GM21390 (cell line): ENCODE measurements around the gene CAP1.
"Not testable (repeated sequence)": the region's sequence is repeated elsewhere in the genome, so short reads cannot be mapped to it uniquely, and the experiment has no call there.

Experiments used
- ATAC-seq: cut with Tn5 transposase; IDR thresholded peaks from one replicate; pipeline ENCODE4 v1.9.1; 2021; ENCODE audit not compliant: unreplicated experiment

Gene CAP1

DNA sequence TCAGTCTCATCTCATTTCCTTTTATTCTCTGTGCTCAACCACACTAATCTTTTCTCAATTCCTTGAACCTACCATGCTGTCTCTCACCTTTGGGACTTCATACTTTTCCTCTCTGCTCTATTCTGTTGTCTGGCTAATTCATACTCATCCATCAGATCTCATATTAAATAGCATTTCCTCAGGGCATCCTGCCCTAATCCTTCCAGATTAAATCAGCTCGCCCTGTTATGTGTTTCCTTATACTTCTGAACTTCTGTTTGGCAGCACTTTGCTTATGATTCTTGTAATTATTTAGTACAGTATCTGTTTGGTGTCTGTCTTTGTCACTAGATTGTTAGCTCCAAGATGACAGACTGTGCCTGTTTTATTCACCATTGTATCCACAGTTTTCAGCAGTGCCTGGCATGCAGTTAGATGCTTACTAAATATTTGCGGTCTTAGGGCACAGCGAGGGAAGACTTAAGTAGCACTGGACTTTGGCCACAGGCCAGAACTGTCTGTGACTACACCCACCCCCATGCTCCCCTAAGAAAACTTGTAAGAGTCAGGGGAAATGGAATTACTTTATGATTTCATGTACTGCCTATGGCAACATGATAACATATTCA lies 9.9 kb upstream of the CAP1 start:
- no peak for ATAC-seq

DNA sequence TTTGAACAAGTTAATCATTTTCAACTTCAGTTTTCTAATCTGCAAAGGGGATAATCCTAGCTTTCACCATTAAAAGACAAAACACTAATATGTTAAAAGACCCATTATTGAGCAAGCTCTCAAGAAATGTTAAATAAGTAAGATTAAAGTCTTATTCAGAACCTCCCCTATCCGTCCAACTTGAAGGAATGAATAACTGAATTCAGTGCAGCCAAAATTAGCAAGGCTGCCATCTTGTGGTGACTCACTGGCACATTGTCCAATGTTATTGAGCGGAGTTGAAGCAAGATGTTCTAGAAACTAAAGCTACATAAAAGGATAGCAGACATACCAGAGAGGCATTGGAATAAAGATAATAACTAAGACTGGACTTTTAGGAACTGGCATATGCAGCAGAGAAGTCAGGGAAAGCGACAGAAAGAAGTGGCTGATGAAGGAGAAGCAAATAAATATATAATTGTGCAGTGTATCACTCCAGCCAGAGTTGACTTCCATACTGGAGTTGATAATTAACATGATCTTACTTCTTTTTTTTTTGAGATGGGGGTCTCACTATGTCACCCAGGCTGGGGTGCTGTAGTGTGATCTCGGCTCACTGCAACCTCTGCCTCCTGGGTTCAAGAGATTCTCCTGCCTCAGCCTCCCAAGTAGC lies 8.2 kb upstream of the CAP1 start:
- ATAC-seq = no peak

DNA sequence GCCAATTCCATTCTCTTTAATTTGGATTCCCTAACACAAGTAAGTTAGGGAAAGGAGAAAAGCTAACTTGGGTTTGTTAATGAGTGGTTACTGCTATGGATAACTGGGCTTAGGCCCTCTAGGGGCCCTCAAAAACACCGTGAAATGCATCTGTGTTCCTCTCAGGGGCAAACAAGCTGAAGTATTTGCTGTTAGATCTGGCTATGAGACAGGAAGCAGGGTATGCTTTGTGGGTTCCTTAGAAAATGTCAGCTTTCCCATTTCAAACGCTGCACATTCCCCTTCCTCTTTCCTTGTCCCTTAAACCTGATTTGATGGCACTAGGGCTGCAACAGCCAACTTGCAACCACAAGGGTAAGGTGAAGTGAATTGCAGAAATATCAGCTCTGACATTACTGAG lies 5.7 kb upstream of the CAP1 start:
- no peak for ATAC-seq

DNA sequence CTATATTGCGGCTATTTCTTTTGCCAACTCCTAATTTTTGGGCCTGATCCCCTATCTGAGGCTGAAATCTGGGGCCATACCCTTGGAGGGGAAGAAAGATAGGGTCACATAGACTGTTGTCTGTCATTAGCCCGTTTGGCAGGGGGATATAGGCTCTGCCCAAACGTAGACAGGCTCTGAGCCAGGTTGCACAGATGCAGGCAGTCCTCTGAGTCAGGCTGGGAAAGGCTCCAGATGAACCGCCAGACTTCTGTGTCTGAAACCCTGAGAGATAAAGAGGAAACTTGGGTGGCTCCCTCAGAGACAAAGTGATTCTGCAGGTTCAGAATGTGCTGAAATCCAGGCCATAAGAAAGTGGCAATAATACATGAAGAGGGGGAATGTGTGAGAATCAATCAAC lies 4.0 kb upstream of the CAP1 start:
- no peak for ATAC-seq

DNA sequence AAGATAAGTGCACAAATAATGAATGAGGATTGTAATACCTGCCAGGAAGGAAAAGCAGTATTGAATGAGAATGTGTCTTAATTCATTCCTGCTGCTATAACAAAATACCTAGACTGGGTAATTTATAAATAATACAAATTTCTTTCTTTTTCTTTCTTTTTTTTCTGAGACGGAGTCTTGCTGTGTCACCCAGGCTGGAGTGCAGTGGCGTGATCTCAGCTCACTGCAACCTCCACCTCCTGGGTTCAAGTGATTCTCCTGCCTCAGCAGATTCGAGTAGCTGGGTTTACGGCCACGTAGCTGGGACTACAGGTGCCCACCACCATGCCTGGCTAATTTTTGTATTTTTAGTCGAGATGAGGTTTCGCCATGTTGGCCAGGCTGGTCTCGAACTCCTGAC lies 3.3 kb upstream of the CAP1 start:
- not testable (repeated sequence) for ATAC-seq

DNA sequence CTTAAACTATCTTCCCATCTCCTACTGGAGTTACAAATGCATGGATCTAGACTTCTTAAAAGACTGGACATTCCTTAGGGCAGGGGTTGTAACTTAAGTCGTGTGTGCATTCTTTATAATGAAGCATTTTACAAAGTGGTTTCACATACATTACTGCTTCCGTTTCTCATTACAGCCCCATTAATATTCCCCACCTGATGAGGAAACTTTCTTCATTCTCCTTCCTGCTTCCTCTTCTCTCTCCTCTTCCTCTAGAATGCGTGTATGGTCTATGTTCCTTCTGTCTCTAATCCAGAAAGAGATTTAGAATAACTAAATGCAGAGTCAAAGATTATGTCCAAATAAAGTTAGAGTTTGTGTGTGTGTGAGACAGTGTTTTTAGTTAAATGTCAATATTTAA lies 1.8 kb upstream of the CAP1 start:
- no peak for ATAC-seq

DNA sequence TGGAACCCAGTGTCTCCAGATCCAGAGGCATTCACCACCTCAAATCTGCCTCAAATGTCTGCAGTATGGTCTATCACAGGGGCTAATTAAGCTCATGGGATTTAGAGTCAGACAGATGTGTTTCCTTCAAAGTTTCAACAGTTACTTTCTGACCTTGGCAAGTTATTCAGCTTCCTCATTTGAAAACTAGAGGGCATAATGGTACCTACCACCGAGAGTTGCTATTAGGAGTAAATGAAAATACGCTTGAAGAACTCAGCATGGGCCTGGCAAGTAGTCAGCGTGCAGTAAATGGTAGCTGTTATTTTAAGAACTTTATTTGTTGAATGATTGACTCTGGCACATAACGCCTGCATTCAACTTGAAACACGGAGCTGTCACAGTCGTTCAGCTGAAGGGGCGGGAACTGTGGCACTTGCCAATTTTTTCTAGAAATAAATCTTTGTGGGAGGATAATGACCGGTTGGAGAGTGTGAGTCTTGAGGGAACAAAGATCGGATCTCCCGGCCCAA lies 1.2 kb upstream of the CAP1 start:
- ATAC-seq = peak; percentile 5

DNA sequence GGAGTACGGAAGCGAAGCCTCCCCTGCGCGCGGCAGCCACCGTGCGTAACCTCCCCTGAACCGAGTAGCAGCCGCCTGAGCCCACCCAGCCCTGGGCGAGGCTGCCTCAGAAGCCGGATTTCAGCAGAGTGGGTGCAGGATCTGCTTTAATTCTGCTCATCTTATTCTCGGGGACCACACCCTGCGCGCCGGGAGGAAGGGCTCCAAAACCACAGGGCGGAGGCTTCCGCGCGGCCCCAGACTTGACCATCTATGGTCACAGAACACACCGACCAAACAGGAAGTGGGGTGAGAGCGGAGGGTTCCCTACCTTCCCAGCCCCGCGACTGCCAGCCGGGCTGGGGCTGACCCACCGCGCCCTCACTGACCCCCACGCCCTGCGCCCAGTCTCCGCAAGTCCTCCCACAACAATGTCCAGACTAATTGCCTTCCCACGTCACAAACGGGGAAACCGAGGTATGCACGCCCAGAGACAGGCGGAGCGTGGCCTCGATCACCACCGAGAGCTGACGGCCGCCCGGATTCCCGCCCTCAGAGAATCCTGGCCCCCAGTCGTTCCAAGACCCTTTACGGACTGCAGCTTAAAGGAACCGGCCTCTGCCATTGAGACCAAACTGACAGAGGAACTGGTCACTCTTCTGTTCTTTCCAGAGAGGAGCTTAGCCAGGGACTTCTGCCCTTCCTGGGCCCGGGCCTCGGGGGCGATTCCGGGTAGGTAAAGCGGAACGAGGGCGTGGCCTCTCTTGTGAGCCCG lies 595 bp upstream of the CAP1 start:
- ATAC-seq = peak; percentile 65

DNA sequence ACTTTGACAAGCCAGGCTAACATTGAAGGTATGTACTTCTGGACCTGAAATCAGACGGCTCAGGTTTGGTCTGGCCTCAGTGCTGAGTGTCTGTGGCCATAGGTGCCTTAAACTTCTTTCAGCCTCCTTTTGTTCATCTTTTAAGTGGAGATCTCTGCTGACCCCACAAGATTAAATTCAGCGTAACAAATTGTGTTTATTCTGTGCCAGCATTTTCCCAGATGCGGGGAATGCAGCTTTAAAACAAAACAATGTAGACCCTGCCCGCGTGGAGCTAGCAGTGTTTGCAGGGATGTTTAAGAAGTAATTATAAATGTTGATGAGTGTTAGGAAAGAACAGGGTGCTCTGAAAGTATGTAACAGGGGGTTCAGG lies 923 bp downstream of the CAP1 start:
- no peak for ATAC-seq

DNA sequence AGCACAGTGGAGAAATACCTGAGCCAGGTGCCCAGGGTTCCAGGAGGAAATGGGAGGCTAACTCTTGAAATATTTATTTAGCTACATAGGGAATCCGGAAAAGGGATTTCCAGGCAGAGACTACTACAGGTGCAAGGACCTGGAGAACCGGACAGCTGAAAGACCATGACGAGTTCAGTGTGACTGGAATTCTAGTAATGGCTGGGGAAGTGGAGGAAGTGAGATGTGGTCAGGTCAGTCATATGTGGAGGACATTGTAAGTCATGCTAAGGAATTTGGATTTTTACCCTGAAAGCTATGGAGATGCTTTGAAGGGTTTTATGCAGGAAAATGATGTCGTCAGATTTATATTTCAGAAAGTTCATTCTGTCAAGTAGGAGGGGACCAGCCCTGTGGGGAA lies 1.8 kb downstream of the CAP1 start:
- ATAC-seq = no peak

DNA sequence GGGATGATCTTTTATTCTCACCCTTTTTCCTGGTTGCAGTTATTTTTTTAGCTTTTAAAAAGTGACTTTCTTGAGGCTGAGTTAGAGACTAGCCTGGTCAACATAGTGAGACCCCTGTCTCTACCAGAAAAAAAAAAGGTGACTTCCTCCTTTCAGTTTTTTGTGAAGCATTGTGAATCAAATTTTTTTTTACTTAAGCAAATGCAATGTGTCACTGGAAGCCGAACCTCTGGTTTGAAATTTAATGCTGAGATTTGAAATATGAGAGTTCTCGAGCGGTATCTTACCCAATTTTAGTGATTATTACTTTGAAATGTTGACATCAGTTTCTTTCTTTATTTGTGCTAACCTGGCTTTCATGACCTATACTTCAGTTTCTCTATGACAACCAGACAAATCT lies 3.6 kb downstream of the CAP1 start:
- ATAC-seq = no peak

DNA sequence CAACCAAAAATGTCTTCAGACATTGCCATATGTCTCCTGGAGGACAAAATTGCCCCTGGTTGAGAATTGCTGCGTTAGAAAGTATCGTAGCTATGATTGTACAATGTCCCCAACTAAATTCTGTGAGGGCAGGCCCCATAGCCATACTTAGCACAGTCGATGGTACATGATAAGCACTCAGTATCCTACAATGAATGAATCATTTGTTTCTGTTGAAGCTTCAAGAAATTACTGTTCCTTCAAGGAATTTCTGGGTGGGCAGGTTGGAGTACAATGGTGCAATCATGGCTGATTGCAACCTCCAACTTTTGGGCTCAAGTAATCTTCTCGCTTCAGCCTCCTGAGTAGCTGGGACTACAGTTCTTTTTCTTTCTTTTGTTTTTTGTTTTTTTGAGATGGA lies 4.7 kb downstream of the CAP1 start:
- no peak for ATAC-seq

DNA sequence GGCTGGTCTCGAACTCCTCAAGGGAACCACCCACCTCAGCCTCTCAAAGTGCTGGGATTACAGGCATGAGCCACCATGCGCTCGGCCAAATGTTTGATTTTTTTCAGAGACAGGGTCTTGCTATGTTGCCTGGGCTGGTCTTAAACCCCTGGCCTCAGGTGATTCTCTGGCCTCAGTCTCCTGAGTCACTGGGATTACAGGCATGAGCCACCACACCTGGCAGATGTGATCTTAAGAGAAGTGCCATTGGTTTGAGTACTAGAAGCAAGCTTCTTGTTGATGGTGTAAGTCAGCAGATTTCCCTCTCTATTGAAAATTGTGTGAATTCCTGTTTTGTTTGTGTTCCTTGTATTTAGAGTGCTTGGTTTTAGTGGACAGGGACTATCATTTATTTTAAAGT lies 5.2 kb downstream of the CAP1 start:
- no peak for ATAC-seq

DNA sequence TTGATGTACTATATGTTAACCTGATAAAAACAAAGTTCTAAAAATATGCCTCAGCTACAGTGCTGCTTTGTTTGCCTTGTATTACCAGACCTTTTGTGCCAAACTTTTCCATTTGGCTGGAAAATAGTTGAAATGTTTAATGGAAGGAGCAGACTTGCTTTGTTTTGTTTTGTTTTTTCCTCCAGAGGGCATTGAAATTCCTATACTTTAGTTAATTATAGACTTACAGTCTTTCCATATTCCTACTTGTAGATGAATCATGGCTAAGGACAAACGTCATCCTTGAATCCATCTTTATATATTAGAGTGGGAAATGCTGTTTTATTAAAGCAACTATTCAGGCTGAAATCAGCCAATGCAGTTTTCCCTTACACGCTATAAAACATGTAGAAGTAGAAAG lies 6.7 kb downstream of the CAP1 start:
- no peak for ATAC-seq

DNA sequence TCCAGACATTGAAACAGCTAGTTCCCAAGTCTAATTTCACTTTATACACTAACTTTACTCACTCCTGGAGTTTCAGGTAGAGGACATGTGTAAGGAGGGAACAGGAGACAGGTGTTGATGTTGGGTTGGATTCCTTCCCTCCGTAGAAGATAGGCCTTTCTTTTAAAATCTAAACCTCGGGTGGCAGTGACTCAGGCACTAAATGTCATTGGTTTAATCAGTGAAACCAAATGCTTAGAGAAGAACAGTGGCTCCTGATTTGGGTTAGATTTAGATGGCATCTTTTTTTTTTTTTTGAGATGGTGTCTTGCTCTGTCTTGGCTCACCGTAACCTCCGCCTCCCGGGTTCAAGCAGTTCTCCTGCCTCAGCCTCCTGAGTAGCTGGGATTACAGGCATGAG lies 7.2 kb downstream of the CAP1 start:
- no peak for ATAC-seq

DNA sequence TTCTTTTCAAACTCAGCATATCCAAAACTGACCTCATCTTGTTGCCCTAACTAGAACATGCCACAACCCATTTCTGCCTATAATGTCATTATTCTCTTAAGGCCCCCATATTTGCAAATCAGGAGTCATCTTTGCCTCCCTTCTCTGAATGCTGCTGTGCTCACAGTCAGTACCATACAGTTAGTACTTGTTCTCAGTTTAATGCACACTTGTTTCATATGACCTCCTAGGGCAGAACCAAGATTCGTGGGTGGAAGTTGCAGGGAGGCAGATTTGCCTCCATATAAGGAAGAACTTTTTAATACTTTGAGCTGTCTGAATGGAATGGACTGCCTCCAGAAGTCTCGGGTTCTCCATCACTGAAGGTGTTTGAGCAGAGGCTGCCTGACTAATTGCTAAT lies 9.2 kb downstream of the CAP1 start:
- ATAC-seq = no peak

DNA sequence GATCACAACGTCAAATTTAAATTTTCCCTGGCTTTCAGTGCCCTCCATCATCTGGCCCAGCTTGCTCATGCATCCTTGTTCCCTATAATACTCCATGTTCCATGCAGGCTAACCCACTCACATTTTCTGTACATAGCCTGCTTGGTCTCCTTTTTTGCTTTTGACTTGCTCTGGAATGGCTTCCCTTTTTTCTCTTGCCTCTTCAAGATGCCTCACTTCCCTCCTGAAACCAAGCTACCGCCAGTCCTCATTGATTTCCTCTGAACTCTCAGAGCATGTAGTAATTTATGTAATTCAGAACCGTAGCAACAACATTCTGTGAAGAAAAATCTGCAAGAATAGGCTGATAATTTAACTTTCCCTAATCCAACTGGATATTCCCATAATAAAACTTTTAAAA lies 10.3 kb downstream of the CAP1 start:
- ATAC-seq = no peak

DNA sequence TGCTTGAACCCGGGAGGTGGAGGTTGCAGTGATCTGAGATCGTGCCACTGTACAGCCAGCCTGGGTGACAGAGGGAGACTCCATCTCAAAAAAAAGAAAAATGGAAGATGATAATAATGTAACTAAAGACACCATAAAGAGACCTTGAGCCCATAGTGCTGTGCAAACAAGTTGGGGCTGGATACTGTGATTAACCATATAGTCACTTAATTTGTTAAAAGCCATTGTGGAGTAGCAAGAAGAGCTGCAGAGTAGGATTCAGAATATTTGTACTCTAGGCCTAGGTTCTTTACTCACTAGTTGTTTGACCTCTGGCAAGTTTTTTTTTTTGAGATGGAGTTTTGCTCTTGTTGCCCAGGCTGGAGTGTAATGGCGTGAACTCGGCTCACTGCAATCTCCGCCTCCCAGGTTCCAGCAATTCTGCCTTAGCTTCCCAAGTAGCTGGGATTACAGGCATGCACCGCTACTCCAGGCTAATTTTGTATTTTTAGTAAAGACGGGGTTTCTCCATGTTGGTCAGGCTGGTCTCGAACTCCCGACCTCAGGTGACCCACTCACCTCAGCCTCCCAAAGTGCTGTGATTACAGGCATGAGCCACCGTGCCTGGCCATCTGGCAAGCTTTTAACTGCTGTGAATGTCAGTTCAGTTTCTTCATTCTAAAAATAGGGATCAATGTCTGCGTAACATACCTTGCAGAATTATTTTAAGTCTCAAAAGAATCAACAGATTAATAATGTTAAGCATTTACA lies 12.8 kb downstream of the CAP1 start:
- ATAC-seq = no peak

DNA sequence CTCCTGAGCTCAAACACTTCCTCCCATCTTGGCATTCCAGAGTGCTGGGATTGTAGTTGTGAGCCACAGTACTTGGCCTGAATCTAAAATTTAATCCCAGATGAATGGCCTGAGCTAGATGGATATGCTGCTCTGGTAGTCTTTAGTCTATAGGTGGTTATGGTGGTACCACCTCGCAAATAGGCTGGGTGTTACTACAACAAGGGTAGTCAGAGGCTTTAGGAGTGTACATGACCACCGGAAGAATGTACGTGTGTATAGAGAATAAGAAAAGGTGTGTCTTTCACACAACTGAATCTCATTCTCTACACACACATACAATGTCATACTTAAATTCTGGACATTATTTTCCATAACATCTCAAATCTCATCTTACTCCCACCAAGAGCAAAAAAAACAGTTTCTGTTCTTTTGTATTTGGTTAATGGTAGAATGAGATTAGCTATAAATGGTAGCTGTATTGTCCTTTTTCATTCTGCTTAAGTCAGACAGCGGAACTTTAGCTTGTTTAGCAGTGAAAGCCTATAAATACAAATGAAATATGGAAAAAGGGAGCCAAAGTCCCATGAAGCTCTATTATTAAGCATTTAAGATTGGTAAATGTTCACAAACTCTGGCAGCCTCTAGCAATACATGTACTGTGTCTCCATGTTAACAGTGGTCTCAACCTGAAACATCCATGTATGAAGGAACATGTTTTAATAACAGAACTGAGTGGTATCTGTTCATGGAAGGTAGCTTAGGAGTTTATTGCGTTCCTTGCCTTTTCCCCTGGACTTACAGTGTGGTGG lies 16.2 kb downstream of the CAP1 start:
- ATAC-seq = no peak

DNA sequence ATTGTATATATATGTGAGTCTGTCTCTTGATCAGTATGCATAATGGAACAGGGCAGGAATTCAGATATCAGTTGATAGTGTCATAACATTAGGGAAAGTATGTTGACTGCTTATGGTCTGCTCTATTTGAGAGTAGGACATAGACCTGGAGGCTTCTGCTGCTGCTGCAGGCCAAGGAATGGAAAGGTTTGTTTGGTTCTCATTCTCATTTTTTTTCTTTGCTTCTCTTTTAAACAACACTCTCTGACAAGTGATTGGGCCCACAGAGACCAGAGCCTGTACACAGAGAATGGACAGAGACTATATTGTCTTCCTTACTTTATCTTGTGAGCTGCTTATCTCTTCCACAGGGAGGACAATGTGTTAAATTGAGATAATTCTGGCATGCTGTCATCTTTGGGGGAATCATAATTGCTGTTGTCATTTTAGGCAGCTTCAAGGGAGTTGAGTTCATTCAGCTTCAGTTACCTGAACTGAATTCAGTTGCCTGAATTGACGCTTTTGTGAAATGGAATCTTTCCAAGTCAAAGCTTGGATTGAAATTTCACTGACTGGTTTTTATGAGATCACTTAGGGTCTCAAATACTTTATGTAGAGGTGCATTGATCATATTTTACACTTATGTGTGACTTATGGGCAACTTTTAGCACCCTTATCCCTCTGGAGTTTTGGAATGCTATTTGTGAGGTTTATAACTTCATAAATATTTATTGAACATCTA lies 16.9 kb downstream of the CAP1 start:
- ATAC-seq = no peak
